Neutrophil (primary cell): ENCODE results near the gene BCL11A.

Source experiments
- H3K27ac ChIP-seq: fragments of 200-600 bp; sonication (generic); 2 replicates; pipeline ENCODE4 v1.5.1; 2016; ENCODE audit warnings: mild to moderate bottlenecking, moderate library complexity
- H3K27me3 ChIP-seq: fragments of 200-600 bp; sonication (generic); 2 replicates; pipeline ENCODE4 v1.6.0; 2016; ENCODE audit warnings: mild to moderate bottlenecking
- H3K36me3 ChIP-seq: fragments of 200-600 bp; sonication (generic); 2 replicates; pipeline ENCODE4 v1.5.1; 2017
- H3K4me1 ChIP-seq, 2 experiments: fragments of 200-600 bp in 1 of 2; sonication (generic) in 1 of 2; 1 replicate in 1 of 2; 2 replicates in 1 of 2; pipeline versions ENCODE4 v1.5.1 to v1.6.1; 2013 to 2016; ENCODE audit warnings: low read depth in 1 of 2, low read length in 1 of 2, mild to moderate bottlenecking in 1 of 2, moderate library complexity in 1 of 2; ENCODE audit not compliant: control insufficient read depth in 1 of 2, insufficient read depth in 1 of 2
- H3K4me3 ChIP-seq, 2 experiments: fragments of 200-600 bp in 1 of 2; sonication (generic) in 1 of 2; 1 replicate in 1 of 2; 2 replicates in 1 of 2; pipeline ENCODE4 v1.5.1; 2013 to 2016; ENCODE audit warnings: low read depth in 1 of 2, low read length in 1 of 2, mild to moderate bottlenecking in 1 of 2, moderate library complexity in 1 of 2
- H3K9me3 ChIP-seq: fragments of 200-600 bp; sonication (generic); 2 replicates; pipeline ENCODE4 v1.5.1; 2016
- TF ChIP-seq, protein P1 (sequence below): fragments of 200-600 bp; sonication (generic); IDR thresholded peaks from 2 replicates; pipeline ENCODE4 v1.5.1; 2016; ENCODE audit warnings: antibody characterized with exemption

Gene BCL11A

DNA sequence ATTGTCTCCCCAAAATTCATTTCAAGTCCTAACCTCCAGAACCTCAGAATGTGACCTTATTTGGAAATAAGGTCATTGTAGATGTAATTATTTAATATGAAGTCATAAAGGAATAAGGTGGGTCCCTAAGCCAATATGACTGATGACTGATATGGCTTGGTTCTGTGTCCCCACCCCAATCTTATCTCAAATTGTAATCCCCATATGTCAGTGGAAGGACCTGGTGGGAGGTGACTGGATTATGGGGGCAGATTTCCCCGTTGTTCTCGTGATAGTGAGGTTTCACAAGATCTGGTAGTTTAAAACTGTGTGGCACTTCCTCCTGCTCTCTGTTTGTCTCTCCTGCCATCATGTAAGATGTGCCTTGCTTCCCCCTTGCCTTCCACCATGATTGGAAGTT is 43.0 kb upstream of the BCL11A start:
- TF ChIP-seq, protein P1, sequence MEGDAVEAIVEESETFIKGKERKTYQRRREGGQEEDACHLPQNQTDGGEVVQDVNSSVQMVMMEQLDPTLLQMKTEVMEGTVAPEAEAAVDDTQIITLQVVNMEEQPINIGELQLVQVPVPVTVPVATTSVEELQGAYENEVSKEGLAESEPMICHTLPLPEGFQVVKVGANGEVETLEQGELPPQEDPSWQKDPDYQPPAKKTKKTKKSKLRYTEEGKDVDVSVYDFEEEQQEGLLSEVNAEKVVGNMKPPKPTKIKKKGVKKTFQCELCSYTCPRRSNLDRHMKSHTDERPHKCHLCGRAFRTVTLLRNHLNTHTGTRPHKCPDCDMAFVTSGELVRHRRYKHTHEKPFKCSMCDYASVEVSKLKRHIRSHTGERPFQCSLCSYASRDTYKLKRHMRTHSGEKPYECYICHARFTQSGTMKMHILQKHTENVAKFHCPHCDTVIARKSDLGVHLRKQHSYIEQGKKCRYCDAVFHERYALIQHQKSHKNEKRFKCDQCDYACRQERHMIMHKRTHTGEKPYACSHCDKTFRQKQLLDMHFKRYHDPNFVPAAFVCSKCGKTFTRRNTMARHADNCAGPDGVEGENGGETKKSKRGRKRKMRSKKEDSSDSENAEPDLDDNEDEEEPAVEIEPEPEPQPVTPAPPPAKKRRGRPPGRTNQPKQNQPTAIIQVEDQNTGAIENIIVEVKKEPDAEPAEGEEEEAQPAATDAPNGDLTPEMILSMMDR: no peak
- no peak overlapping the region for H3K4me3 ChIP-seq
- no peaks in the 10 kb centered on the region for H3K36me3 ChIP-seq
- H3K27me3 ChIP-seq: no peaks in the 10 kb centered on the region
- H3K4me1 ChIP-seq: no peaks in the 10 kb centered on the region
- H3K27ac ChIP-seq: no peak overlapping the region
- H3K9me3 ChIP-seq: no peaks in the 10 kb centered on the region

DNA sequence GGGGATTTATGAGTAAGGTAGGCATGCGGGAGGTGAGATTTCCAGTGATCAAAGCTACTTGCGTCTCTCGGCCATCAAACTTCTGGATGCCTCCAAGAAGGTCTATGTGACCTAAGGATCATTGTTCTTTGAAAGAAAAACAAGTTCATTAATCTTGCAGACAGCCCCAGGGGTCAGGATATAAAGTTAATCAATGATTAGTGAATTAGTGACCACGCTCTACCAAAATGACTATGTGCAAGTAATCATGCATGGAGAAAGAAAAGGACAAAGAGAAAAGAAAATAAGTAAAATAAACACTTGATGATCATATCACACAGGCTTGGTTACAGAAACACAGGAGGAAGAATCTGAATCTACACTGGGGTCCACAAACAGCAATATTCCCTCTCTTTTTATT is 42.5 kb upstream of the BCL11A start:
- Histone ChIP-seq H3K36me3 (no peaks in the 10 kb centered on the region), H3K27me3 (no peaks in the 10 kb centered on the region), H3K4me1 (no peaks in the 10 kb centered on the region), H3K4me3 (no peak overlapping the region), H3K27ac (no peak overlapping the region), H3K9me3 (no peaks in the 10 kb centered on the region)
- TF ChIP-seq, protein P1: no peak

DNA sequence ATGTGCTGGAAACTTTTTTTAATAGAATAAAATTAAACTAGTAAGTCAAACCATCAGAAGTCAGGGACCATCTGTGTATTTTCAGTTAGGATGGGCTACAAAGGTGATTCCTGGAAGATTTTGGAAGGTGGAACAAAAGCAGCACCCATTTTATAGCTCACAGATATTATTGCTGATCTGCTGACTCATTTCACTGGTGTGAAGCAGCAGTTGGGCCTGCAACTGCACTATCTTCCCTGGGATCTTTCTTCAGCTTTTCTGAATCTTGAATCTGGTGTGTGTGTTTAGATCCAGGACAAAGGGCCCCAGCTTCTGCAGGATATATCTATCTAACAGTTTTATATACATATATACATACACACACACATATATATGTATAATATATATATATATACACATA is 35.6 kb upstream of the BCL11A start:
- TF ChIP-seq, protein P1: no peak
- Histone ChIP-seq H3K27me3 (no peaks in the 10 kb centered on the region), H3K36me3 (no peaks in the 10 kb centered on the region)

DNA sequence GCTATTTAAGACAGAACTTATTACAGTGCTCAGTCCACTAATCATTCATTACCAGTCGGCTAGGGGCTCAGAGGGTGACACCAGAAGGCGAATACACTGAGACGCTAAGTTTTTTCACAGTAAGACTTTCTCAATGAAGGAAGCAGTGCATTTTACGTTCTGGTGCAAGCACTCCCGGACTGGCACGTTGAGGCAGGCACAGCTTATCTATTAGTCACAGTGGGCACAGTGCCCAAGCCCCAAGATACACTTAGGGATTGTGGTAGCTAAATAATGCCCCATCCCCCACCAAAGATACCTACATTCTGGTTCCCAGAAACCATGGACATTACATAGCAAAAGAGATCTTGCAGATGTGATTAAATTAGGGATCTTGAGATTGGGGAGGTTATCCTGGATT is 32.6 kb upstream of the BCL11A start:
- no peak overlapping the region for H3K27ac ChIP-seq
- TF ChIP-seq, protein P1: no peak
- peaks cover 12% of the 10 kb centered on the region for H3K27me3 ChIP-seq
- H3K4me3 ChIP-seq: no peak overlapping the region
- H3K4me1 ChIP-seq: peaks cover 5 to 9% of the 10 kb centered on the region in 2 experiments
- no peaks in the 10 kb centered on the region for H3K36me3 ChIP-seq
- no peaks in the 10 kb centered on the region for H3K9me3 ChIP-seq

More for the DNA sequence above, 35.6 kb upstream of the BCL11A start:
- no peak overlapping the region for H3K27ac ChIP-seq
- no peaks in the 10 kb centered on the region for H3K4me1 ChIP-seq
- H3K9me3 ChIP-seq: no peaks in the 10 kb centered on the region
- H3K4me3 ChIP-seq: no peak overlapping the region

DNA sequence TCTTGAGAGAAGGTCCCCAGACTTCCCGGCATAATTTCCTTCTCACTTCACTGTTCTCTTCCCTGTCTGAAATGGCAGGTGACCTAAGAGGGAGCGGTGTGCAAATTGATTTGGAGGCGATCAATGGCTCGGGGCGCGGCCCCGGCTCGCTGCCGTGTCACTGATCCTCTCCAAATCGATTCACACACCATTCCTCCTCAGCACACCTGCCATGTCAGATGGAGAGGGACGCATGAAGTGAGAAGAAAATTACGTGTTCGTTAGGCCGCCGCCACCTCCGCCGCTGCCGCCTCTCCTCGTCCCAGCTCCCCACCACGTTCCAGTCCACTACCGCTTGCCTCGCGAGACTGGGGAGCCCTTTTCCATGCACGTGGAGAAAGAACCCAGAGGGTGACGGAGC is 31.8 kb upstream of the BCL11A start:
- Histone ChIP-seq H3K36me3 (no peaks in the 10 kb centered on the region), H3K9me3 (no peaks in the 10 kb centered on the region), H3K4me3 (no peak overlapping the region), H3K27ac (no peak overlapping the region), H3K27me3 (peaks cover 20% of the 10 kb centered on the region), H3K4me1 (peaks cover 5 to 9% of the 10 kb centered on the region in 2 experiments)
- TF ChIP-seq, protein P1: no peak

DNA sequence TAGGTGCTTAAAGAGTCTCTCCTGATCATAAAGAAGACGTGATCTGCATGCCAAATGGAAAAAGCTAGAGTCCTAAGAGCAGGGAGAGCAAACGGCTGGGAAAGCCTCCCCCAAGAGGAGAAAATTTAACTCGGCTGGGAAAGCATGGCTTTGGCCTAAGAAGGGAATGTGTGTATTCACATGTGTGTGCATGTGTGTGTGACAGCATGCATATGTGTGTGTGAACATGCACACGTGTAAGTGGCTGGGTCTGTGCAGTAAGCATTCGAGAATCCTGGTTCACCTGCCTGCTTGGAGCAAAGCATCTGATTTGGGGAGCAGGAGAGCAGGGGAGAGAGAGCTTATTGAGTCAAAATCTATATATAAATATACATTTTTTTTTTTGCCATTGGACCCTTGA is 30.1 kb upstream of the BCL11A start:
- Histone ChIP-seq H3K27me3 (peaks cover 30% of the 10 kb centered on the region), H3K9me3 (no peaks in the 10 kb centered on the region), H3K4me3 (no peak overlapping the region), H3K4me1 (peaks cover 5 to 9% of the 10 kb centered on the region in 2 experiments), H3K27ac (no peak overlapping the region), H3K36me3 (no peaks in the 10 kb centered on the region)
- TF ChIP-seq, protein P1: no peak
